K562 (cell line): ENCODE results near the gene AGPAT4. TPM values are rescaled to one million over a fixed set of nuclear protein-coding genes. Genes with fewer than 3 reads are reported as not detected.

Experiments
- CHD1 ChIP-seq: fragments of 200-600 bp; sonication (generic); IDR thresholded peaks from one replicate; pipeline ENCODE4 v1.6.1; 2012; ENCODE audit warnings: mild to moderate bottlenecking, moderate library complexity, low read length, inconsistent platforms
- DMBX1 ChIP-seq: fragments of 250-450 bp; sonication (Bioruptor Pico); IDR thresholded peaks from 2 replicates; pipeline ENCODE4 v1.8.0; 2022; ENCODE audit warnings: inconsistent platforms, mild to moderate bottlenecking, moderate library complexity, borderline replicate concordance
- ELF2 ChIP-seq: fragments of 250-450 bp; sonication (Bioruptor Pico); IDR thresholded peaks from 2 replicates; pipeline ENCODE4 v1.5.0; 2021; ENCODE audit warnings: mild to moderate bottlenecking
- ETV6 ChIP-seq, 3 experiments: fragments of 150-350 bp in 1 of 3; sonication (generic) in 1 of 3; formaldehyde crosslinking in 1 of 3; IDR thresholded peaks; 2 replicates each; pipeline versions ENCODE4 v1.6.1 to v1.8.0; 2014 to 2022; ENCODE audit warnings: borderline replicate concordance in 2 of 3, low read depth in 2 of 3, antibody characterized with exemption in 1 of 3, low read length in 1 of 3, mild to moderate bottlenecking in 1 of 3, missing genetic modification reagents in 1 of 3
- KHSRP ChIP-seq: fragments of 450-650 bp; IDR thresholded peaks from 2 replicates; pipeline ENCODE4 v1.6.1; 2017
- KLF13 ChIP-seq: fragments of 450-650 bp; IDR thresholded peaks from 2 replicates; pipeline ENCODE4 v1.6.1; 2016; ENCODE audit warnings: missing genetic modification characterization, low read depth, mild to moderate bottlenecking, missing compliant biosample characterization, moderate library complexity, borderline replicate concordance
- NFIC ChIP-seq: fragments of 450-650 bp; IDR thresholded peaks from 2 replicates; pipeline ENCODE4 v1.6.1; 2017; ENCODE audit warnings: mild to moderate bottlenecking, inconsistent platforms
- POLR3A ChIP-seq: IDR thresholded peaks from 2 replicates; pipeline ENCODE4 v1.6.1; 2011; ENCODE audit warnings: borderline replicate concordance, mild to moderate bottlenecking, moderate library complexity; ENCODE audit not compliant: insufficient read length, insufficient read depth; ENCODE audit errors: extremely low read depth
- ZBTB17 ChIP-seq: fragments of 450-650 bp; formaldehyde crosslinking; IDR thresholded peaks from 2 replicates; pipeline ENCODE4 v1.4.0; 2020; ENCODE audit warnings: mild to moderate bottlenecking
- ZNF445 ChIP-seq: fragments of 250-450 bp; sonication (Bioruptor Pico); IDR thresholded peaks from 2 replicates; pipeline ENCODE4 v1.4.0; 2020; ENCODE audit warnings: low read depth, mild to moderate bottlenecking, moderate library complexity
- ZNF583 ChIP-seq: fragments of 250-450 bp; sonication (Bioruptor Pico); IDR thresholded peaks from 2 replicates; pipeline ENCODE4 v1.4.0; 2020
- ZNF668 ChIP-seq: fragments of 250-450 bp; sonication (Bioruptor Pico); IDR thresholded peaks from 2 replicates; pipeline ENCODE4 v1.8.0; 2022; ENCODE audit warnings: mild to moderate bottlenecking, inconsistent platforms
- polyA plus RNA-seq, 8 experiments: library from polyadenylated mRNA; depleted of rRNA in 4 of 8; stranded (reverse) in 5 of 8; unstranded in 3 of 8; fragments of >200 nt; fragmentation: Nextera tagmentation in 2 of 8; fragmentation: Illumina TruSeq in 1 of 8; extraction: Ambion mirVana in 2 of 8; extraction: Trizol in 1 of 8; gene quantifications; 2 replicates each; pipeline versions ENCODE4 v1.2.1 to v1.2.3, GENCODE V29; 2011 to 2014; ENCODE audit warnings: inconsistent platforms in 1 of 8, missing spikeins in 1 of 8
- total RNA-seq, 7 experiments: library from RNA; depleted of rRNA in 6 of 7; stranded (reverse); fragments of >200 nt in 6 of 7; fragmentation: Illumina TruSeq in 2 of 7; extraction: Trizol in 2 of 7; gene quantifications; 2 replicates each; pipeline versions ENCODE4 v1.2.1 to v1.2.3, GENCODE V29; 2011 to 2021; ENCODE audit warnings: low replicate concordance in 1 of 7
- TF ChIP-seq, protein P1 (sequence below): fragments of 200-600 bp; sonication (generic); IDR thresholded peaks from one replicate; pipeline ENCODE4 v1.6.1; 2012; ENCODE audit warnings: mild to moderate bottlenecking, low read depth, low read length, inconsistent platforms
- TF ChIP-seq, protein P2 (sequence below): fragments of 450-650 bp; IDR thresholded peaks from 2 replicates; pipeline ENCODE4 v1.6.1; 2017; ENCODE audit warnings: mild to moderate bottlenecking, moderate library complexity

AGPAT4 gene
- total and polyA plus RNA-seq, 9 of the 15 experiments (the other 6 are each of a cell fraction or from before 2014, with no cell fraction given): 2.2 to 15.0 (median 5.7) TPM

DNA sequence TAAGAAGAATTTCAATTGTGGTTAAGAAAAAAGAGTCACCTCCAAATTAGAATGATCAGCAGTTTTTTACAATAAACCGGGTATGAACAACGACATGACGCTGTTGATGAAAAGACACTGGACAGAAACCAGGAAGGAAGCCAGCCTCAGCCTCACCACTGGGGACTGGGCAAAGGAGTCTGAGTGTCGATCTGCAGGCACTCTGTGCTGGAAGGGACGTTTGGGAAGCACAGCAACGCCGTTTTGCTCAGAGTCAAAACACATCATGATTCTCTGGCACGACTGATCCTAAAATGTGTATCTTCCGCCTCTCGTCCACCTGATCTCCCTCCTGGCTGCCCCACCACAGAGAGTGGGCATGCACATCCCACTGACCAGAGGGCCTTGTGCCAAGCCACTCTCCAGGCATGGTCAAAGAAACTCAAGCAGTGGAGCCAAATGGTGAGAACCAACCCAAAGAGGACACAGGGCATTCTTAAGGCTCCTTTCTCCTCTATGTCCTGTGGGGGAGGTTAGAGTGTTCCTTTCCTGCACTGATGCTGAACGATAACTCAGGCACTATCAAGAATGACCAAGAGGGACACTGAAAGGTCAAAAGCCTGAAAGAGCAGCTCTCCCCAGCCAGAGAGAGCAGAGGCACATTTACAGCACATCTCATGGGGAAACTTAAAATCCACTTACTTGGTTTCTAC is 68.8 kb downstream of the AGPAT4 start (continued):
- TF ChIP-seq, protein P1, sequence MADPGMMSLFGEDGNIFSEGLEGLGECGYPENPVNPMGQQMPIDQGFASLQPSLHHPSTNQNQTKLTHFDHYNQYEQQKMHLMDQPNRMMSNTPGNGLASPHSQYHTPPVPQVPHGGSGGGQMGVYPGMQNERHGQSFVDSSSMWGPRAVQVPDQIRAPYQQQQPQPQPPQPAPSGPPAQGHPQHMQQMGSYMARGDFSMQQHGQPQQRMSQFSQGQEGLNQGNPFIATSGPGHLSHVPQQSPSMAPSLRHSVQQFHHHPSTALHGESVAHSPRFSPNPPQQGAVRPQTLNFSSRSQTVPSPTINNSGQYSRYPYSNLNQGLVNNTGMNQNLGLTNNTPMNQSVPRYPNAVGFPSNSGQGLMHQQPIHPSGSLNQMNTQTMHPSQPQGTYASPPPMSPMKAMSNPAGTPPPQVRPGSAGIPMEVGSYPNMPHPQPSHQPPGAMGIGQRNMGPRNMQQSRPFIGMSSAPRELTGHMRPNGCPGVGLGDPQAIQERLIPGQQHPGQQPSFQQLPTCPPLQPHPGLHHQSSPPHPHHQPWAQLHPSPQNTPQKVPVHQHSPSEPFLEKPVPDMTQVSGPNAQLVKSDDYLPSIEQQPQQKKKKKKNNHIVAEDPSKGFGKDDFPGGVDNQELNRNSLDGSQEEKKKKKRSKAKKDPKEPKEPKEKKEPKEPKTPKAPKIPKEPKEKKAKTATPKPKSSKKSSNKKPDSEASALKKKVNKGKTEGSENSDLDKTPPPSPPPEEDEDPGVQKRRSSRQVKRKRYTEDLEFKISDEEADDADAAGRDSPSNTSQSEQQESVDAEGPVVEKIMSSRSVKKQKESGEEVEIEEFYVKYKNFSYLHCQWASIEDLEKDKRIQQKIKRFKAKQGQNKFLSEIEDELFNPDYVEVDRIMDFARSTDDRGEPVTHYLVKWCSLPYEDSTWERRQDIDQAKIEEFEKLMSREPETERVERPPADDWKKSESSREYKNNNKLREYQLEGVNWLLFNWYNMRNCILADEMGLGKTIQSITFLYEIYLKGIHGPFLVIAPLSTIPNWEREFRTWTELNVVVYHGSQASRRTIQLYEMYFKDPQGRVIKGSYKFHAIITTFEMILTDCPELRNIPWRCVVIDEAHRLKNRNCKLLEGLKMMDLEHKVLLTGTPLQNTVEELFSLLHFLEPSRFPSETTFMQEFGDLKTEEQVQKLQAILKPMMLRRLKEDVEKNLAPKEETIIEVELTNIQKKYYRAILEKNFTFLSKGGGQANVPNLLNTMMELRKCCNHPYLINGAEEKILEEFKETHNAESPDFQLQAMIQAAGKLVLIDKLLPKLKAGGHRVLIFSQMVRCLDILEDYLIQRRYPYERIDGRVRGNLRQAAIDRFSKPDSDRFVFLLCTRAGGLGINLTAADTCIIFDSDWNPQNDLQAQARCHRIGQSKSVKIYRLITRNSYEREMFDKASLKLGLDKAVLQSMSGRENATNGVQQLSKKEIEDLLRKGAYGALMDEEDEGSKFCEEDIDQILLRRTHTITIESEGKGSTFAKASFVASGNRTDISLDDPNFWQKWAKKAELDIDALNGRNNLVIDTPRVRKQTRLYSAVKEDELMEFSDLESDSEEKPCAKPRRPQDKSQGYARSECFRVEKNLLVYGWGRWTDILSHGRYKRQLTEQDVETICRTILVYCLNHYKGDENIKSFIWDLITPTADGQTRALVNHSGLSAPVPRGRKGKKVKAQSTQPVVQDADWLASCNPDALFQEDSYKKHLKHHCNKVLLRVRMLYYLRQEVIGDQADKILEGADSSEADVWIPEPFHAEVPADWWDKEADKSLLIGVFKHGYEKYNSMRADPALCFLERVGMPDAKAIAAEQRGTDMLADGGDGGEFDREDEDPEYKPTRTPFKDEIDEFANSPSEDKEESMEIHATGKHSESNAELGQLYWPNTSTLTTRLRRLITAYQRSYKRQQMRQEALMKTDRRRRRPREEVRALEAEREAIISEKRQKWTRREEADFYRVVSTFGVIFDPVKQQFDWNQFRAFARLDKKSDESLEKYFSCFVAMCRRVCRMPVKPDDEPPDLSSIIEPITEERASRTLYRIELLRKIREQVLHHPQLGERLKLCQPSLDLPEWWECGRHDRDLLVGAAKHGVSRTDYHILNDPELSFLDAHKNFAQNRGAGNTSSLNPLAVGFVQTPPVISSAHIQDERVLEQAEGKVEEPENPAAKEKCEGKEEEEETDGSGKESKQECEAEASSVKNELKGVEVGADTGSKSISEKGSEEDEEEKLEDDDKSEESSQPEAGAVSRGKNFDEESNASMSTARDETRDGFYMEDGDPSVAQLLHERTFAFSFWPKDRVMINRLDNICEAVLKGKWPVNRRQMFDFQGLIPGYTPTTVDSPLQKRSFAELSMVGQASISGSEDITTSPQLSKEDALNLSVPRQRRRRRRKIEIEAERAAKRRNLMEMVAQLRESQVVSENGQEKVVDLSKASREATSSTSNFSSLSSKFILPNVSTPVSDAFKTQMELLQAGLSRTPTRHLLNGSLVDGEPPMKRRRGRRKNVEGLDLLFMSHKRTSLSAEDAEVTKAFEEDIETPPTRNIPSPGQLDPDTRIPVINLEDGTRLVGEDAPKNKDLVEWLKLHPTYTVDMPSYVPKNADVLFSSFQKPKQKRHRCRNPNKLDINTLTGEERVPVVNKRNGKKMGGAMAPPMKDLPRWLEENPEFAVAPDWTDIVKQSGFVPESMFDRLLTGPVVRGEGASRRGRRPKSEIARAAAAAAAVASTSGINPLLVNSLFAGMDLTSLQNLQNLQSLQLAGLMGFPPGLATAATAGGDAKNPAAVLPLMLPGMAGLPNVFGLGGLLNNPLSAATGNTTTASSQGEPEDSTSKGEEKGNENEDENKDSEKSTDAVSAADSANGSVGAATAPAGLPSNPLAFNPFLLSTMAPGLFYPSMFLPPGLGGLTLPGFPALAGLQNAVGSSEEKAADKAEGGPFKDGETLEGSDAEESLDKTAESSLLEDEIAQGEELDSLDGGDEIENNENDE: no peak
- TF ChIP-seq NFIC (peak; percentile 68), CHD1 (peak; percentile 51), ZNF668 (0 out of 2 replicates have a peak, but pooled peaks have one; percentile 34), POLR3A (no peak), ZNF445 (CRISPR knock-in tag) (no peak), ELF2 (CRISPR knock-in tag) (peak; percentile 66; the same call in 1 of the 2 replicates), ETV6 (IDR thresholded peaks at IDR 0.05; ENCODE audit: borderline replicate concordance in 1 of 2, low read depth in 2 of 2, low read length in 1 of 2) (0 out of 4 replicates have a peak, but pooled peaks of 1 of the 2 experiments have one; percentile 19), ETV6 (CRISPR knock-in tag; IDR thresholded peaks at IDR 0.05; ENCODE audit: borderline replicate concordance) (no peak), KLF13 (peak; percentile 43; the same call in 1 of the 2 replicates), DMBX1 (CRISPR knock-in tag) (peak; percentile 75; the same call in 1 of the 2 replicates), ZBTB17 (peak; percentile 67), ZNF583 (CRISPR knock-in tag) (0 out of 2 replicates have a peak, but pooled peaks have one; percentile 58), KHSRP (no peak; the same call in 1 of the 2 replicates)
- TF ChIP-seq, protein P2, sequence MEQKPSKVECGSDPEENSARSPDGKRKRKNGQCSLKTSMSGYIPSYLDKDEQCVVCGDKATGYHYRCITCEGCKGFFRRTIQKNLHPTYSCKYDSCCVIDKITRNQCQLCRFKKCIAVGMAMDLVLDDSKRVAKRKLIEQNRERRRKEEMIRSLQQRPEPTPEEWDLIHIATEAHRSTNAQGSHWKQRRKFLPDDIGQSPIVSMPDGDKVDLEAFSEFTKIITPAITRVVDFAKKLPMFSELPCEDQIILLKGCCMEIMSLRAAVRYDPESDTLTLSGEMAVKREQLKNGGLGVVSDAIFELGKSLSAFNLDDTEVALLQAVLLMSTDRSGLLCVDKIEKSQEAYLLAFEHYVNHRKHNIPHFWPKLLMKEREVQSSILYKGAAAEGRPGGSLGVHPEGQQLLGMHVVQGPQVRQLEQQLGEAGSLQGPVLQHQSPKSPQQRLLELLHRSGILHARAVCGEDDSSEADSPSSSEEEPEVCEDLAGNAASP: no peak
